ENCODE data around the gene SORCS2.

GRCh38 chr4:7750972-7751371 lies 558.6 kb downstream of the SORCS2 start:
- no peak for TF ChIP-seq BHLHE40 (IDR thresholded peaks at IDR 0.05; ENCODE audit: borderline replicate concordance)
- no peak for TF ChIP-seq TARDBP (IDR thresholded peaks at IDR 0.05)
- no peak for TF ChIP-seq FOXA1 (IDR thresholded peaks at IDR 0.05)
- TF ChIP-seq ELF4 (IDR thresholded peaks at IDR 0.05): no peak
